ENCODE data around the gene UNC45A.
"Not testable (repeated sequence)": the region's sequence is repeated elsewhere in the genome, so short reads cannot be mapped to it uniquely, and the experiment has no call there.

The UNC45A gene

DNA sequence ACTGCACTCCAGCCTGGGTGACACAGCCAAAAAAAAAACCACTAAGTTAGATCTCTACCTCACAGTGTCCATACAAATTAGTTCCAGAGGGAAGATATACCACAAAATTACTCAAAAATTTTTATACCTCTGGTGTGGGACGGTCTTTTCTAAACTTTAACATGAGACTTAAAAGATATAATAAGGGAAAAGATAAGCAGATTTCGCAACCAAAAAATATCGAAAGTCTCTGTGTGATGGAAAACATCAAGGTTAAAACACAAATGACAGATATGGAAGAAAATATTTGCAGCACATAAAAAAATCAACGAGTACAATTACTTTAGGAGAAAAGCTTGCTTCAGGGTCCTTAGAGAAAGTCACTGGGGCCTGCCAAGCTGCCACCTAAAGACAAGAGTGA, 13.2 kb upstream of the UNC45A start:
- Histone ChIP-seq H3K79me2 (ENCODE audit: insufficient read depth, low read length) (no peaks in the 10 kb centered on the region), H3K9me3 (ENCODE audit: low read length) (no peaks in the 10 kb centered on the region), H3K4me3 (ENCODE audit: low read depth, low read length, poor library complexity, severe bottlenecking) (no peak overlapping the region), H3F3A (ENCODE audit: insufficient read depth, low read length) (no peaks in the 10 kb centered on the region), H3K36me3 (ENCODE audit: insufficient read depth, low read length) (peaks cover 33% of the 10 kb centered on the region; the same call in 1 of the 2 replicates), H4K20me1 (ENCODE audit: insufficient read depth, low read length) (no peaks in the 10 kb centered on the region), H3K27me3 (ENCODE audit: insufficient read depth, low read length) (no peaks in the 10 kb centered on the region), H3K9me2 (ENCODE audit: low read depth, low read length) (no peaks in the 10 kb centered on the region), H3K4me1 (ENCODE audit: insufficient read depth, low read length, severe bottlenecking) (no peaks in the 10 kb centered on the region), H3K9ac (ENCODE audit: low read length) (no peak overlapping the region), H3K27ac (ENCODE audit: low read depth, low read length, poor library complexity, severe bottlenecking) (no peak overlapping the region), H2AFZ (ENCODE audit: low read length) (no peak overlapping the region), H3K4me2 (ENCODE audit: low read length) (no peak overlapping the region)
- TF ChIP-seq EZH2 (IDR thresholded peaks at IDR 0.05; ENCODE audit: borderline replicate concordance, low read length) = no peak
- TF ChIP-seq, protein P1, sequence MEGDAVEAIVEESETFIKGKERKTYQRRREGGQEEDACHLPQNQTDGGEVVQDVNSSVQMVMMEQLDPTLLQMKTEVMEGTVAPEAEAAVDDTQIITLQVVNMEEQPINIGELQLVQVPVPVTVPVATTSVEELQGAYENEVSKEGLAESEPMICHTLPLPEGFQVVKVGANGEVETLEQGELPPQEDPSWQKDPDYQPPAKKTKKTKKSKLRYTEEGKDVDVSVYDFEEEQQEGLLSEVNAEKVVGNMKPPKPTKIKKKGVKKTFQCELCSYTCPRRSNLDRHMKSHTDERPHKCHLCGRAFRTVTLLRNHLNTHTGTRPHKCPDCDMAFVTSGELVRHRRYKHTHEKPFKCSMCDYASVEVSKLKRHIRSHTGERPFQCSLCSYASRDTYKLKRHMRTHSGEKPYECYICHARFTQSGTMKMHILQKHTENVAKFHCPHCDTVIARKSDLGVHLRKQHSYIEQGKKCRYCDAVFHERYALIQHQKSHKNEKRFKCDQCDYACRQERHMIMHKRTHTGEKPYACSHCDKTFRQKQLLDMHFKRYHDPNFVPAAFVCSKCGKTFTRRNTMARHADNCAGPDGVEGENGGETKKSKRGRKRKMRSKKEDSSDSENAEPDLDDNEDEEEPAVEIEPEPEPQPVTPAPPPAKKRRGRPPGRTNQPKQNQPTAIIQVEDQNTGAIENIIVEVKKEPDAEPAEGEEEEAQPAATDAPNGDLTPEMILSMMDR (IDR thresholded peaks at IDR 0.05; ENCODE audit: low read length) = no peak

GRCh38 chr15:90922712-90923322, 12.3 kb upstream of the UNC45A start:
- not testable (repeated sequence) for H3K4me1 ChIP-seq (ENCODE audit: insufficient read depth, low read length, severe bottlenecking); H3F3A ChIP-seq (ENCODE audit: insufficient read depth, low read length); H3K27ac ChIP-seq (ENCODE audit: low read depth, low read length, poor library complexity, severe bottlenecking); H3K9me2 ChIP-seq (ENCODE audit: low read depth, low read length); H3K9ac ChIP-seq (ENCODE audit: low read length); H4K20me1 ChIP-seq (ENCODE audit: insufficient read depth, low read length); H2AFZ ChIP-seq (ENCODE audit: low read length); H3K79me2 ChIP-seq (ENCODE audit: insufficient read depth, low read length); H3K9me3 ChIP-seq (ENCODE audit: low read length); H3K4me3 ChIP-seq (ENCODE audit: low read depth, low read length, poor library complexity, severe bottlenecking); H3K27me3 ChIP-seq (ENCODE audit: insufficient read depth, low read length); H3K4me2 ChIP-seq (ENCODE audit: low read length)
- H3K36me3 ChIP-seq (ENCODE audit: insufficient read depth, low read length) = peaks cover 33% of the 10 kb centered on the region; the same call in 1 of the 2 replicates

- H3K27ac ChIP-seq (ENCODE audit: low read depth, low read length, poor library complexity, severe bottlenecking) = no peak overlapping the region
- H3K9me2 ChIP-seq (ENCODE audit: low read depth, low read length) = no peaks in the 10 kb centered on the region
- no peak overlapping the region for H3K9ac ChIP-seq (ENCODE audit: low read length)
- TF ChIP-seq, protein P1 (IDR thresholded peaks at IDR 0.05; ENCODE audit: low read length) = no peak
- no peak for TF ChIP-seq EZH2 (IDR thresholded peaks at IDR 0.05; ENCODE audit: borderline replicate concordance, low read length)
- H2AFZ ChIP-seq (ENCODE audit: low read length) = no peak overlapping the region
- H3F3A ChIP-seq (ENCODE audit: insufficient read depth, low read length) = no peaks in the 10 kb centered on the region
- peaks cover 12% of the 10 kb centered on the region for H3K4me1 ChIP-seq (ENCODE audit: insufficient read depth, low read length, severe bottlenecking)
- no peak overlapping the region for H3K4me3 ChIP-seq (ENCODE audit: low read depth, low read length, poor library complexity, severe bottlenecking)
- H3K27me3 ChIP-seq (ENCODE audit: insufficient read depth, low read length) = no peaks in the 10 kb centered on the region
- no peaks in the 10 kb centered on the region for H3K9me3 ChIP-seq (ENCODE audit: low read length)
- H4K20me1 ChIP-seq (ENCODE audit: insufficient read depth, low read length) = no peaks in the 10 kb centered on the region
- H3K4me2 ChIP-seq (ENCODE audit: low read length) = no peak overlapping the region
- no peaks in the 10 kb centered on the region for H3K79me2 ChIP-seq (ENCODE audit: insufficient read depth, low read length)
- peaks cover 23% of the 10 kb centered on the region; the same call in 1 of the 2 replicates for H3K36me3 ChIP-seq (ENCODE audit: insufficient read depth, low read length)
Observed at GRCh38 chr15:90924375-90924774, 10.7 kb upstream of the UNC45A start.

GRCh38 chr15:90926766-90927165, 8.3 kb upstream of the UNC45A start:
- H2AFZ ChIP-seq (ENCODE audit: low read length); H3K27me3 ChIP-seq (ENCODE audit: insufficient read depth, low read length); H3K27ac ChIP-seq (ENCODE audit: low read depth, low read length, poor library complexity, severe bottlenecking): not testable (repeated sequence)

DNA sequence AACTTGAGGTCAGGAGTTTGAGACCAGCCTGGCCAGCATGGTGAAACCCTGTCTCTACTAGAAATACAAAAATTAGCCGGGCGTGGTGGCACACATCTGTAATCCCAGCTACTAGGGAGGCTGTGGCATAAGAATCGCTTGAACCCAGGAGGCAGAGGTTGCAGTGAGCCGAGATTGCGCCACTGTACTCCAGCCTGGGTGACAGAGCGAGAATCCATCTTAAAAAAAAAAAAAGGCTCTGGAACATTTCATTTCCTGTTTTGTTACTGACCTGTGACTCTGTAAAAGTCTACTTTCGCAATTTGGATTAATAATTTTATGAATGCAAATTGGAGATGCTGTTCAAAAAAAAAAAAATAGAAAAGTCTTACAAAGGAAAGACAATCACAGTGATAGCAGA, 7.0 kb upstream of the UNC45A start:
- H3F3A ChIP-seq (ENCODE audit: insufficient read depth, low read length); H3K4me2 ChIP-seq (ENCODE audit: low read length); H3K9me2 ChIP-seq (ENCODE audit: low read depth, low read length); H4K20me1 ChIP-seq (ENCODE audit: insufficient read depth, low read length); H3K9me3 ChIP-seq (ENCODE audit: low read length); H3K36me3 ChIP-seq (ENCODE audit: insufficient read depth, low read length); H3K79me2 ChIP-seq (ENCODE audit: insufficient read depth, low read length); H2AFZ ChIP-seq (ENCODE audit: low read length); H3K27me3 ChIP-seq (ENCODE audit: insufficient read depth, low read length); H3K4me3 ChIP-seq (ENCODE audit: low read depth, low read length, poor library complexity, severe bottlenecking): not testable (repeated sequence)
- peak overlapping the region; percentile 22; the same call in 1 of the 2 replicates for H3K9ac ChIP-seq (ENCODE audit: low read length)
- H3K4me1 ChIP-seq (ENCODE audit: insufficient read depth, low read length, severe bottlenecking) = peaks cover 31% of the 10 kb centered on the region
- H3K27ac ChIP-seq (ENCODE audit: low read depth, low read length, poor library complexity, severe bottlenecking) = peak overlapping the region; percentile 43

More at GRCh38 chr15:90926766-90927165, 8.3 kb upstream of the UNC45A start:
- not testable (repeated sequence) for H4K20me1 ChIP-seq (ENCODE audit: insufficient read depth, low read length); H3F3A ChIP-seq (ENCODE audit: insufficient read depth, low read length); H3K9ac ChIP-seq (ENCODE audit: low read length); H3K9me3 ChIP-seq (ENCODE audit: low read length); H3K4me3 ChIP-seq (ENCODE audit: low read depth, low read length, poor library complexity, severe bottlenecking); H3K9me2 ChIP-seq (ENCODE audit: low read depth, low read length); H3K4me2 ChIP-seq (ENCODE audit: low read length); H3K79me2 ChIP-seq (ENCODE audit: insufficient read depth, low read length); H3K36me3 ChIP-seq (ENCODE audit: insufficient read depth, low read length)
- H3K4me1 ChIP-seq (ENCODE audit: insufficient read depth, low read length, severe bottlenecking) = peaks cover 26% of the 10 kb centered on the region

Data from OCI-LY1 (cell line).